HepG2 (cell line): ENCODE data around the gene MIDN. TPM values are rescaled to one million over a fixed set of nuclear protein-coding genes. Genes with fewer than 3 reads are reported as not detected.

Experiments used
- ARNT2 ChIP-seq: sonication (generic); formaldehyde crosslinking; IDR thresholded peaks from 2 replicates; pipeline ENCODE4 v1.8.0; 2022; ENCODE audit warnings: mild to moderate bottlenecking, low read depth, missing genetic modification reagents, moderate library complexity
- CENPX ChIP-seq: sonication (generic); formaldehyde crosslinking; IDR thresholded peaks from 2 replicates; pipeline ENCODE4 v1.9.0; 2021; ENCODE audit warnings: mild to moderate bottlenecking, missing genetic modification reagents, moderate library complexity
- ESRRA ChIP-seq: sonication (generic); formaldehyde crosslinking; IDR thresholded peaks from 2 replicates; pipeline ENCODE4 v1.5.1; 2020; ENCODE audit warnings: mild to moderate bottlenecking, low read depth, missing genetic modification reagents
- FOXC1 ChIP-seq: sonication (generic); formaldehyde crosslinking; IDR thresholded peaks from 2 replicates; pipeline ENCODE4 v1.8.0; 2022; ENCODE audit warnings: mild to moderate bottlenecking, missing genetic modification reagents, borderline replicate concordance
- NFATC3 ChIP-seq: sonication (generic); formaldehyde crosslinking; IDR thresholded peaks from 2 replicates; pipeline ENCODE4 v1.5.1; 2020; ENCODE audit warnings: mild to moderate bottlenecking, missing genetic modification reagents
- PCBP2 ChIP-seq: fragments of 200-400 bp; formaldehyde crosslinking; optimal IDR thresholded peaks from 2 replicates; pipeline ENCODE3; 2018; ENCODE audit warnings: low read length, low read depth; ENCODE audit not compliant: poor library complexity, severe bottlenecking
- SIN3B ChIP-seq: fragments of 150-350 bp; IDR thresholded peaks from 2 replicates; pipeline ENCODE4 v1.6.1; 2014; ENCODE audit warnings: low read length
- SMARCE1 ChIP-seq: fragments of 450-650 bp; IDR thresholded peaks from 2 replicates; pipeline ENCODE4 v1.6.1; 2017; ENCODE audit warnings: borderline replicate concordance
- SOX6 ChIP-seq, 2 experiments: fragments of 450-650 bp in 1 of 2; sonication (generic) in 1 of 2; formaldehyde crosslinking in 1 of 2; IDR thresholded peaks; 2 replicates each; pipeline versions ENCODE4 v1.4.0 to v1.6.1; 2017 to 2020; ENCODE audit warnings: antibody characterized with exemption in 1 of 2, mild to moderate bottlenecking in 1 of 2, missing genetic modification reagents in 1 of 2
- SUZ12 ChIP-seq: fragments of 150-350 bp; IDR thresholded peaks from 2 replicates; pipeline ENCODE4 v1.6.1; 2014; ENCODE audit warnings: low read depth, low read length
- ZEB1 ChIP-seq: IDR thresholded peaks from 2 replicates; pipeline ENCODE4 v1.6.1; 2012; ENCODE audit warnings: mild to moderate bottlenecking, low read depth, inconsistent platforms; ENCODE audit not compliant: insufficient replicate concordance
- ZNF232 ChIP-seq: sonication (generic); formaldehyde crosslinking; IDR thresholded peaks from 2 replicates; pipeline ENCODE4 v1.4.0; 2020; ENCODE audit warnings: missing genetic modification reagents, borderline replicate concordance
- ZNF451 ChIP-seq: sonication (generic); formaldehyde crosslinking; IDR thresholded peaks from 2 replicates; pipeline ENCODE4 v1.5.0; 2020; ENCODE audit warnings: mild to moderate bottlenecking, missing genetic modification reagents
- ZNF777 ChIP-seq: sonication (generic); formaldehyde crosslinking; IDR thresholded peaks from 2 replicates; pipeline ENCODE4 v1.4.0; 2020; ENCODE audit warnings: missing genetic modification reagents
- polyA plus RNA-seq, 8 experiments: library from polyadenylated mRNA; depleted of rRNA in 3 of 8; stranded (reverse) in 7 of 8; unstranded in 1 of 8; fragments of >200 nt; fragmentation: Illumina TruSeq in 4 of 8; extraction: Trizol in 4 of 8; gene quantifications; 2 replicates each; pipeline versions ENCODE4 v1.2.1 to v1.2.3, GENCODE V29; 2011 to 2016; ENCODE audit warnings: low read depth in 4 of 8, missing spikeins in 1 of 8, mixed read lengths in 1 of 8; ENCODE audit not compliant: insufficient read depth in 1 of 8
- total RNA-seq, 5 experiments: library from RNA; depleted of rRNA; stranded (reverse); fragments of >200 nt; fragmentation: Illumina TruSeq; extraction: Trizol; gene quantifications; 2 replicates each; pipeline ENCODE4 v1.2.3, GENCODE V29; 2016; ENCODE audit warnings: low read depth in 1 of 5
- TF ChIP-seq, protein P1 (sequence below): fragments of 450-650 bp; IDR thresholded peaks from 2 replicates; pipeline ENCODE4 v1.6.1; 2016
- TF ChIP-seq, protein P2 (sequence below): sonication (generic); formaldehyde crosslinking; IDR thresholded peaks from 2 replicates; pipeline ENCODE4 v1.5.0; 2020; ENCODE audit warnings: missing genetic modification reagents, mild to moderate bottlenecking, borderline replicate concordance
- TF ChIP-seq, protein P3 (sequence below): sonication (generic); formaldehyde crosslinking; IDR thresholded peaks from 2 replicates; pipeline ENCODE4 v1.4.0; 2020; ENCODE audit warnings: mild to moderate bottlenecking, low read depth, missing genetic modification reagents
- TF ChIP-seq, protein P4 (sequence below): sonication (generic); formaldehyde crosslinking; IDR thresholded peaks from 2 replicates; pipeline ENCODE4 v1.9.0; 2022; ENCODE audit warnings: missing genetic modification reagents, mild to moderate bottlenecking, borderline replicate concordance
- TF ChIP-seq, protein P5 (sequence below): fragments of 450-650 bp; IDR thresholded peaks from 2 replicates; pipeline ENCODE4 v1.6.1; 2017; ENCODE audit warnings: mild to moderate bottlenecking

MIDN gene
- total and polyA plus RNA-seq, 2 of the 13 experiments (the other 11 are each of a cell fraction or from before 2014, with no cell fraction given): 8.4 to 18.0 TPM

DNA sequence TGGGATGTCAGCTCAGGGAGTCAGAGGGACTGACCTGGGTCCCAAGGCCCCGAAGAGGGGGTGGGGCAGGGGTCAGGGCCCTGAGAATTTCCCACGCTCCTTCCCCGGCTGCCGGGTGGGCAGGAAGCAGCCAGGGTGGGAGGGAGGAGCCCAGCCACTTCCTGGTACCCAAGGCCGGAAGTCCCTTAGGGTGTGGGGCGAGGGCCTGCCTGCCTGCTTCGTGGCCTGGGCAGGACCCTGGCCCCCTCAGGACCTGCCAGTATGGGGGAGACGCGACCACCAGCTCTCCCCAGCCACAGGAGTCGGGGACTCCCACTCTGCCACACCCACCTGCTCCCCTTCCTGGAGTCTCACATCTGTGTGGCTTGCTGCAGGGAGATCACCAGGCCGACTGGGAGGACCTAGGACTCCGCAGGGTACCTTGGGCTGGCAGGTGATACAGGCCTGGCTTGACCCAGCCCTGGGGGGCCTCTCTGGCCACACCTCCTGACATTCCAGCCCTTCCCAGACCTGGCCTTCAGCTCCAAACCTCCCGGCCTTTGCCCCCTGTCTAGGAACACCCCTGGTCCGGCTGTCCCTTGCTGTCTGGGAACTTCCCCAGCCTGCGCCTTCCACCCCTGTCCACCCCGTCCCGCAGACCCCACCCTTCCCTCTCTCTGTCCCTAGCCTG lies 11.0 kb downstream of the MIDN start (continued):
- TF ChIP-seq ZNF232 (CRISPR knock-in tag) (no peak), SOX6 (IDR thresholded peaks at IDR 0.05) (no peak), SOX6 (CRISPR knock-in tag; IDR thresholded peaks at IDR 0.05) (peak; percentile 81), FOXC1 (CRISPR knock-in tag) (peak; percentile 89), ZNF777 (CRISPR knock-in tag) (0 out of 2 replicates have a peak, but pooled peaks have one; percentile 30), NFATC3 (CRISPR knock-in tag) (no peak), SIN3B (no peak), SMARCE1 (no peak), ESRRA (CRISPR knock-in tag) (peak; percentile 73; the same call in 1 of the 2 replicates), ZEB1 (peak; percentile 90), CENPX (CRISPR knock-in tag) (no peak), ZNF451 (CRISPR knock-in tag) (no peak; the same call in 1 of the 2 replicates), SUZ12 (no peak), PCBP2 (no peak), ARNT2 (CRISPR knock-in tag) (peak; percentile 41; the same call in 1 of the 2 replicates)
- TF ChIP-seq, protein P1, sequence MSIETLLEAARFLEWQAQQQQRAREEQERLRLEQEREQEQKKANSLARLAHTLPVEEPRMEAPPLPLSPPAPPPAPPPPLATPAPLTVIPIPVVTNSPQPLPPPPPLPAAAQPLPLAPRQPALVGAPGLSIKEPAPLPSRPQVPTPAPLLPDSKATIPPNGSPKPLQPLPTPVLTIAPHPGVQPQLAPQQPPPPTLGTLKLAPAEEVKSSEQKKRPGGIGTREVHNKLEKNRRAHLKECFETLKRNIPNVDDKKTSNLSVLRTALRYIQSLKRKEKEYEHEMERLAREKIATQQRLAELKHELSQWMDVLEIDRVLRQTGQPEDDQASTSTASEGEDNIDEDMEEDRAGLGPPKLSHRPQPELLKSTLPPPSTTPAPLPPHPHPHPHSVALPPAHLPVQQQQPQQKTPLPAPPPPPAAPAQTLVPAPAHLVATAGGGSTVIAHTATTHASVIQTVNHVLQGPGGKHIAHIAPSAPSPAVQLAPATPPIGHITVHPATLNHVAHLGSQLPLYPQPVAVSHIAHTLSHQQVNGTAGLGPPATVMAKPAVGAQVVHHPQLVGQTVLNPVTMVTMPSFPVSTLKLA: no peak
- TF ChIP-seq, protein P2, sequence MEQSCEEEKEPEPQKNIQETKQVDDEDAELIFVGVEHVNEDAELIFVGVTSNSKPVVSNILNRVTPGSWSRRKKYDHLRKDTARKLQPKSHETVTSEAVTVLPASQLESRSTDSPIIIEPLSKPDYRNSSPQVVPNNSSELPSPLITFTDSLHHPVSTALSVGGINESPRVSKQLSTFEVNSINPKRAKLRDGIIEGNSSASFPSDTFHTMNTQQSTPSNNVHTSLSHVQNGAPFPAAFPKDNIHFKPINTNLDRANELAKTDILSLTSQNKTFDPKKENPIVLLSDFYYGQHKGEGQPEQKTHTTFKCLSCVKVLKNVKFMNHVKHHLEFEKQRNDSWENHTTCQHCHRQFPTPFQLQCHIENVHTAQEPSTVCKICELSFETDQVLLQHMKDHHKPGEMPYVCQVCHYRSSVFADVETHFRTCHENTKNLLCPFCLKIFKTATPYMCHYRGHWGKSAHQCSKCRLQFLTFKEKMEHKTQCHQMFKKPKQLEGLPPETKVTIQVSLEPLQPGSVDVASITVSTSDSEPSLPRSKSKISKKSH (CRISPR knock-in tag): peak; percentile 94
- TF ChIP-seq, protein P3, sequence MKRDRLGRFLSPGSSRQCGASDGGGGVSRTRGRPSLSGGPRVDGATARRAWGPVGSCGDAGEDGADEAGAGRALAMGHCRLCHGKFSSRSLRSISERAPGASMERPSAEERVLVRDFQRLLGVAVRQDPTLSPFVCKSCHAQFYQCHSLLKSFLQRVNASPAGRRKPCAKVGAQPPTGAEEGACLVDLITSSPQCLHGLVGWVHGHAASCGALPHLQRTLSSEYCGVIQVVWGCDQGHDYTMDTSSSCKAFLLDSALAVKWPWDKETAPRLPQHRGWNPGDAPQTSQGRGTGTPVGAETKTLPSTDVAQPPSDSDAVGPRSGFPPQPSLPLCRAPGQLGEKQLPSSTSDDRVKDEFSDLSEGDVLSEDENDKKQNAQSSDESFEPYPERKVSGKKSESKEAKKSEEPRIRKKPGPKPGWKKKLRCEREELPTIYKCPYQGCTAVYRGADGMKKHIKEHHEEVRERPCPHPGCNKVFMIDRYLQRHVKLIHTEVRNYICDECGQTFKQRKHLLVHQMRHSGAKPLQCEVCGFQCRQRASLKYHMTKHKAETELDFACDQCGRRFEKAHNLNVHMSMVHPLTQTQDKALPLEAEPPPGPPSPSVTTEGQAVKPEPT (CRISPR knock-in tag): no peak
- TF ChIP-seq, protein P4, sequence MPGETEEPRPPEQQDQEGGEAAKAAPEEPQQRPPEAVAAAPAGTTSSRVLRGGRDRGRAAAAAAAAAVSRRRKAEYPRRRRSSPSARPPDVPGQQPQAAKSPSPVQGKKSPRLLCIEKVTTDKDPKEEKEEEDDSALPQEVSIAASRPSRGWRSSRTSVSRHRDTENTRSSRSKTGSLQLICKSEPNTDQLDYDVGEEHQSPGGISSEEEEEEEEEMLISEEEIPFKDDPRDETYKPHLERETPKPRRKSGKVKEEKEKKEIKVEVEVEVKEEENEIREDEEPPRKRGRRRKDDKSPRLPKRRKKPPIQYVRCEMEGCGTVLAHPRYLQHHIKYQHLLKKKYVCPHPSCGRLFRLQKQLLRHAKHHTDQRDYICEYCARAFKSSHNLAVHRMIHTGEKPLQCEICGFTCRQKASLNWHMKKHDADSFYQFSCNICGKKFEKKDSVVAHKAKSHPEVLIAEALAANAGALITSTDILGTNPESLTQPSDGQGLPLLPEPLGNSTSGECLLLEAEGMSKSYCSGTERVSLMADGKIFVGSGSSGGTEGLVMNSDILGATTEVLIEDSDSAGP: peak; percentile 94
- TF ChIP-seq, protein P5, sequence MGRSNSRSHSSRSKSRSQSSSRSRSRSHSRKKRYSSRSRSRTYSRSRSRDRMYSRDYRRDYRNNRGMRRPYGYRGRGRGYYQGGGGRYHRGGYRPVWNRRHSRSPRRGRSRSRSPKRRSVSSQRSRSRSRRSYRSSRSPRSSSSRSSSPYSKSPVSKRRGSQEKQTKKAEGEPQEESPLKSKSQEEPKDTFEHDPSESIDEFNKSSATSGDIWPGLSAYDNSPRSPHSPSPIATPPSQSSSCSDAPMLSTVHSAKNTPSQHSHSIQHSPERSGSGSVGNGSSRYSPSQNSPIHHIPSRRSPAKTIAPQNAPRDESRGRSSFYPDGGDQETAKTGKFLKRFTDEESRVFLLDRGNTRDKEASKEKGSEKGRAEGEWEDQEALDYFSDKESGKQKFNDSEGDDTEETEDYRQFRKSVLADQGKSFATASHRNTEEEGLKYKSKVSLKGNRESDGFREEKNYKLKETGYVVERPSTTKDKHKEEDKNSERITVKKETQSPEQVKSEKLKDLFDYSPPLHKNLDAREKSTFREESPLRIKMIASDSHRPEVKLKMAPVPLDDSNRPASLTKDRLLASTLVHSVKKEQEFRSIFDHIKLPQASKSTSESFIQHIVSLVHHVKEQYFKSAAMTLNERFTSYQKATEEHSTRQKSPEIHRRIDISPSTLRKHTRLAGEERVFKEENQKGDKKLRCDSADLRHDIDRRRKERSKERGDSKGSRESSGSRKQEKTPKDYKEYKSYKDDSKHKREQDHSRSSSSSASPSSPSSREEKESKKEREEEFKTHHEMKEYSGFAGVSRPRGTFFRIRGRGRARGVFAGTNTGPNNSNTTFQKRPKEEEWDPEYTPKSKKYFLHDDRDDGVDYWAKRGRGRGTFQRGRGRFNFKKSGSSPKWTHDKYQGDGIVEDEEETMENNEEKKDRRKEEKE: no peak
